ENCODE data around the gene PDE4D.

Gene PDE4D

GRCh38 chr5:59516161-59516560 lies 377.4 kb downstream of the PDE4D start:
- no peak for TF ChIP-seq CTCF (conservative IDR thresholded peaks at IDR 0.05; ENCODE audit: control insufficient read depth, insufficient read depth, low read depth, low read length)

GRCh38 chr5:59506285-59506877 lies 387.1 kb downstream of the PDE4D start:
- no peak overlapping the region for H3K4me3 ChIP-seq (ENCODE audit: control insufficient read depth, low read depth, low read length)
- TF ChIP-seq CTCF (conservative IDR thresholded peaks at IDR 0.05; ENCODE audit: control insufficient read depth, insufficient read depth, low read depth, low read length): peak; percentile 52
- DNase-seq (ENCODE audit: low read depth): peak; percentile 56

More at GRCh38 chr5:59516161-59516560, 377.4 kb downstream of the PDE4D start:
- no peak for DNase-seq (ENCODE audit: low read depth)
- H3K4me3 ChIP-seq (ENCODE audit: control insufficient read depth, low read depth, low read length): no peak overlapping the region

GRCh38 chr5:59504043-59504442 lies 389.5 kb downstream of the PDE4D start:
- no peak for TF ChIP-seq CTCF (conservative IDR thresholded peaks at IDR 0.05; ENCODE audit: control insufficient read depth, insufficient read depth, low read depth, low read length)
- H3K4me3 ChIP-seq (ENCODE audit: control insufficient read depth, low read depth, low read length): no peak overlapping the region
- no peak for DNase-seq (ENCODE audit: low read depth)

- no peak for DNase-seq (ENCODE audit: low read depth)
- no peak for TF ChIP-seq CTCF (conservative IDR thresholded peaks at IDR 0.05; ENCODE audit: control insufficient read depth, insufficient read depth, low read depth, low read length)
- H3K4me3 ChIP-seq (ENCODE audit: control insufficient read depth, low read depth, low read length): no peak overlapping the region
Observed at GRCh38 chr5:59503220-59503619, 390.3 kb downstream of the PDE4D start.

- TF ChIP-seq CTCF (conservative IDR thresholded peaks at IDR 0.05; ENCODE audit: control insufficient read depth, insufficient read depth, low read depth, low read length): no peak
- H3K4me3 ChIP-seq (ENCODE audit: control insufficient read depth, low read depth, low read length): no peak overlapping the region
Observed at GRCh38 chr5:59501316-59501715, 392.2 kb downstream of the PDE4D start.

GRCh38 chr5:59500014-59500413 lies 393.5 kb downstream of the PDE4D start:
- TF ChIP-seq CTCF (conservative IDR thresholded peaks at IDR 0.05; ENCODE audit: control insufficient read depth, insufficient read depth, low read depth, low read length): no peak
- DNase-seq (ENCODE audit: low read depth): no peak
- H3K4me3 ChIP-seq (ENCODE audit: control insufficient read depth, low read depth, low read length): no peak overlapping the region

More at GRCh38 chr5:59501316-59501715, 392.2 kb downstream of the PDE4D start:
- DNase-seq (ENCODE audit: low read depth): no peak

GRCh38 chr5:59497207-59497606 lies 396.3 kb downstream of the PDE4D start:
- no peak for DNase-seq (ENCODE audit: low read depth)
- no peak for TF ChIP-seq CTCF (conservative IDR thresholded peaks at IDR 0.05; ENCODE audit: control insufficient read depth, insufficient read depth, low read depth, low read length)
- no peak overlapping the region for H3K4me3 ChIP-seq (ENCODE audit: control insufficient read depth, low read depth, low read length)
